Midbrain (tissue), 1 donor: ENCODE data around the gene TNN.

ENCODE experiments used
- DNase-seq: peaks from one replicate; lab custom pipeline; 2025; lab: John Stamatoyannopoulos, UW

TNN gene

GRCh38 chr1:175174309-175175102, 106.9 kb downstream of the TNN start:
- no peak for DNase-seq

- no peak for DNase-seq
Observed at GRCh38 chr1:175176246-175176645, 108.6 kb downstream of the TNN start.

GRCh38 chr1:175178056-175178455, 110.4 kb downstream of the TNN start:
- DNase-seq: no peak

DNA sequence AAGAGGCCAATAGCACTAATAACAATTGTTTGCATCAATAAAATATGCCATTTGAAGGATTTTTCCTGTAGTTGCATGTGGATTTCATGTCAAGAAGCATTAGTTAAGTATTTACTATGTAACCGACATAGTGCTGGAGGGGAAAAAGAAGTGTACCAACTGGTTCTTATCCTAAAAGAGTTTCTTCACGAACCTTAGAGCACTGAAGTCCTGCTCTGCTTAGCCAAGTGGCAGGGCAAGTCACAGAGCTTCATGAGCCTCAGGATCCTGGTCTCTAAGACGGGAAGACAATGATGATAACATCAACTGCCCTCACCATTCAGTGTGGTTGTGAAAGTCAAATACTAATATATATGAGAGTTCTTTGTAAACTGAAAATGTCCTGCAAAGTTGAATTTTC, 110.8 kb downstream of the TNN start:
- DNase-seq: no peak

DNA sequence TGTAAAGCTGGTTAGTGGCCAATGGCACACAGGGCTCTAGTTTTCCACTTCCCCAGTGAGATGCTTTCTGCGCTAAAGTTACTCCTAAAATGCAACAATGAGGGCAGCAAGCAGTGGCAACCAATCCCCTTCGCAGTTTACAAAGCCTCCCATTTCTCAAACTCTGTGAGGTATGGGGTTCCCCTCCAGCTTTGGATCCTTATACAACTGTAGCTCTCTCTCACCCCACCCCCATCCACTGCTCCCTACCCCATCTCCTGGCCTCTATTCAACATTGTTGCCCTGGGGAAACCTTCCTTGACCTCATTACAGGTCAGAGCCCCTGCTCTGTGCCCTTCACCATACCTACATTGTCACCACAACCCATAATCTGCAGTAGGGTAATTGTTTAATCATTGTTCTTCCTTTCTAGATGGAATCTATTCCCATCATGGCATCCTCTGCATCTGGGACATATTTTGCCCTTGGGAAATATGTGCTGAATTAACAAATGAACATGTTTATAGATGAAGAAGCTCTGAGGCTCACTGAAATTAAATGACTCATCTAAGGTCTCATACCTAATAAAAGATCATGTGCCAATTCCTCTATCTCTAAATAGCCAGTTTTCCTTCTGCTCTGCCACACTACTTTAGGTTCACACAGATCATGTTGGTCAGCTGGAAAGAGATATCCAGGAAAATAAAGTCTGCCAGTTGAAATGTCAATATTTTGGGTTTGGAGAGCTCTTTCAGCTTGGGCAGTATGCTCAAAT, 112.4 kb downstream of the TNN start:
- no peak for DNase-seq

- no peak for DNase-seq
Observed at GRCh38 chr1:175182201-175182746, 114.6 kb downstream of the TNN start.

- no peak for DNase-seq
Observed at GRCh38 chr1:175183586-175183985, 116.0 kb downstream of the TNN start.

DNA sequence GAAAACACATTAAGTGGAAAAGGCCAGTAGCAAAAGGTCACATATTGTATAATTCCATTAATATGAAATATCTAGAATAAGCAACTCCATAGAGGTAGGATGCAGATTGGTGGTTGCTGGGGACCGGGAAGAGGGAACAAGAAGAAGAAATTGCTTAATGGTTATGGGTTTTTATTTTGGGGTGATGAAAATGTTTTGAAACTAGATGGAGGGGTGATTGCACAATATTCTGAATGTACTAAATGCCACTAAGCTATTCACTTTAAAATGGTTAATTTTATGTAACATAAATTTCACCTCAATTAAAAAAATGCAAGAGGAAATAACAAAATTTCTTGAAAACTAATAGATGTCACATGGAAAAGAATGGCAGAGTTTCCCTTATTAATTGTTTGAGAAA, 118.3 kb downstream of the TNN start:
- DNase-seq: no peak

DNA sequence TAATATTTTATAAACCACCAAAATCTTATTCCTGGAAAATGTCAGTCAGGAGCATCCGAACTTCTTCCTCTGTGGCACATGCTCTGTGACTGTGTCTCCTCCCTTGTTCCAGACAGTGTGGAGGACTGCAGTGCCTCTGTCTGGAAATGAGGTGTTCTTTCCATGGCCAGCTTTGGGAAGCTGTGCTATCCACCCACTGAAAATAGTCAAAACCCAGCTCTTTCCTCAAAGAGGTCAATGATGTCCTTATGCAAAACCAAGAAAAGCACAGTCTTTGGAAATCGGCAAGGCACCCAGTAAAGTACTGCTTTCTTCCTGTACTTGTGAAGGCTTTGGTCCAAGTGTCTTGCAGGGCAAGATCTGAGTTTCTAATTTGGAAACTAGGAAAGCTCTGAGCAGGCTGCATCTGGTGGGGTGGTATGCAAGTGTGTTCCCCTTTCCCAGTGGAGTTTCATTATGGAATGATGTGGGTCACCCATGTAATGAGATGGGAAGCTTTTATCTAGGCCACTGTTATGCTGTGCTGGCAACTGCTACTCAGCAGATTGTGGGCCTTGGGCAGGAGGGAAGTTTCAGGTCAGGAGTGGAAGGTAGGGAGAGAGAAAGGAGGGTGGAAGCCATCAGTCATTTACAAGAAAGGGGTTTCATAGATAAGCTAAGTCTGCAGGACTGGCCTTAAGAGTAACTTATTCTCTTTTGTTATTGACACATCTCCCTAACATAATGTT, 119.0 kb downstream of the TNN start:
- no peak for DNase-seq

GRCh38 chr1:175188936-175189335, 121.3 kb downstream of the TNN start:
- no peak for DNase-seq

DNA sequence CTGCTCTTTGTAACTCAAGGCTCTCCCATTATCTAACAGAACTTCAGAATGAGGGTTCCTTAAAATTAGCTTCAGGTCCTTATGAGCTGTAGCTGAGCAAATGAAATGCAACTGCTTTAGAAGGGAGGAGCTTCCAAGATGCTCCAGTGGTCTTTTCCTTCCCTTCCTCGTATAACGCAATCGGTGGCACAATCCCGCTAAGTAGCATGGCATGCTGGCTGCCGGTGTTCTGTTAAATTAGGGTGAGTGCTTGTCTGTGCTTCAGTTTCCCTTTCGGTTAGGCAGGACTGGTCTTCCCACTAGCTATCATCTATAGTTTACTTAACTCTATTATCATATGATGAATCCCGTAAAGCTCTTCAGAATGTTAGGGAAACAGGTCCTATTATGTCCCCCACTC, 124.0 kb downstream of the TNN start:
- no peak for DNase-seq

DNA sequence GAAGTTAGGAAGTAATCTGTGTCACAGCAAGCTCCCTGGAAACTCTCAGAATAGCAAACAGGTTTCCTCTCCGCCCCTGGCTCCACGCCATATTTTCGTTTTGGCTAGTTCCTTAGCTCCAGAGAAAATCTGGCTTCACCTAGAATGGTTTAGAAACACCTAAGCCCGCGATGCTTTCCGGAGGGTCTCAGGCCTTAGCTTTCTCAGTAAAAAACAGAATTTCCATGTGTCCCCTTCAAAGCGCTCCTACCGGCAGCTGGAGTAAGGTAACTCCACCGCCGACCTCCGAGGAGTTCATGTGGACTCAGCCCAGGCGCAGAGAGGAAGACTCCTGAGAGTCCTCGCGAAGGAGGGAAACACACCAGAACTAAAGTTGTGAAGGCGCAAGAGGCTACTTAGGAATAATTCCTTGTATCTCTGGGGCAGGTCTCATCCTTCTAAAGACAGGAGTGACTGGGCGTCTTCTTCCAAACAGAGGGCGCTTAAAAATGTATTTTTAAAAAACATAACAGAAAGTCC, 124.5 kb downstream of the TNN start:
- no peak for DNase-seq

DNA sequence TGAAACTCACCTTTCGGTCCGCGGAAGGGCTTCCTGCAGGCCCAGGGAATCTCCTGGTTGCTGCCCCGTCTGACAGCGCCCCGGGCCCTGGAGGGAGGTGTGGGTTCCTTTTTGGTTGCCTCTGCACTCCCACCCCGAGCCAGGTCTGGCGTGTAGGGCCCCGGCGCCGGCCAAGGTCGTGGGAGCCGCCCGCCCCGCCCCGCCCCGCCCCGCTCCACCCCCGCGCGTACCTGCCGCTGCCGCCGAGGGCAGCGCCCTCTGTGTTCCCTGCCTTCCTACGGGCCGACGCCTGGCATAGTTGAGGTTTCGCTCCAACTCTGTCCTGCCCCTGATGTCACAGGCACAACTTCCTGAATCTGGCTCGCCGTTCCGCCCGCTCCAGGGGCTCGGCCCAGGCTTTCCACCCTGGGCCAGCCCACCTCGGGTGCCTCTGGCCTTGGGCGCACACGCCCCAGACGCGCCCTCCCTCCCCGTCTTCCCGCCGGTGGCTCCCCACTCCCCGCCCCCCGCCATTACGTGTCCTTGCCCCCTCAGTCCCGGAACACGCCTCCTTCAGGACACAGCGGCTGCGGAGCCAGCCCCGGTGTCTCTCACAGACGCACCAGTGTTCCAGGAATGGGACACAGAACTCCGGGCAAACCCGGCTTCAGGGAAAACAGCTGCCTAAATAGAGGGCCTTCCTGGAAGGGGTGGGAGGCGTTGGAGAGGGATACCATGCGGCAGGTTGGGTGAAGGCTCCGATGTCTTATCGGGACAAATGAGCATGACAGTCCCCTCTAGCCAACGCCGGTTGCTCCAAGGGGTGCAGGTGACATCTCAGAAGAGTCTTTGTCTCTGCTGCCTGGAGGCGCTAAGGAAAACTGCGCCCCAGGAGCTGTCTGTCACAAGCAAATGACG, 125.2 kb downstream of the TNN start, which contains the start of gene KIAA0040:
Gene KIAA0040, minus strand, starts transcription at position 147 of the 897 bp plus-strand sequence. CDS start 31,763 bp downstream, outside the sequence.
- no peak for DNase-seq

DNA sequence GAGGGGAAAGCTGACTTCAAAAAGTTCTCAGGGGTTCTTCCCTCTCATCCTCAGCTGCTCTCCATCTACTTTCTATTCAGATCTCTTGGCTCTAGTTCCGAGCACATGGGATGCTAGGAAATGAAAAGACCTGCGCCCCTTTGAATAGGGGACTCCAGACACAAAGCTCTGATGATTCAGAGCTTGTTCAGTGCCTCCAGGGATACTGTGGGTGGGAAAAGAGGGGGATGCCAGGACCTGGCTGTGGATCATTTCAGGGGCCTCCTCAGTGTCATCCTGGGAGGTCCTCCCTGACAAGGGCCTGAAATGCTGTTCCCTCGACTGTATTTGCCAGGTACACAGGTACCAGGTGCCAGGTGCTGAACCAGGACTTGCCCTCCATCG, 125.9 kb downstream of the TNN start:
- DNase-seq: no peak

- DNase-seq: no peak
Observed at GRCh38 chr1:175195281-175195680, 127.6 kb downstream of the TNN start.

GRCh38 chr1:175195798-175196197, 128.2 kb downstream of the TNN start:
- DNase-seq: no peak

- no peak for DNase-seq
Observed at GRCh38 chr1:175197531-175197930, 129.9 kb downstream of the TNN start.
